ENCODE data around the gene GMPPA. TPM values are rescaled to one million over a fixed set of nuclear protein-coding genes. Genes with fewer than 3 reads are reported as not detected.

The GMPPA gene
- total RNA-seq, 1 donor from 2014 or later, result 23.2 TPM

DNA sequence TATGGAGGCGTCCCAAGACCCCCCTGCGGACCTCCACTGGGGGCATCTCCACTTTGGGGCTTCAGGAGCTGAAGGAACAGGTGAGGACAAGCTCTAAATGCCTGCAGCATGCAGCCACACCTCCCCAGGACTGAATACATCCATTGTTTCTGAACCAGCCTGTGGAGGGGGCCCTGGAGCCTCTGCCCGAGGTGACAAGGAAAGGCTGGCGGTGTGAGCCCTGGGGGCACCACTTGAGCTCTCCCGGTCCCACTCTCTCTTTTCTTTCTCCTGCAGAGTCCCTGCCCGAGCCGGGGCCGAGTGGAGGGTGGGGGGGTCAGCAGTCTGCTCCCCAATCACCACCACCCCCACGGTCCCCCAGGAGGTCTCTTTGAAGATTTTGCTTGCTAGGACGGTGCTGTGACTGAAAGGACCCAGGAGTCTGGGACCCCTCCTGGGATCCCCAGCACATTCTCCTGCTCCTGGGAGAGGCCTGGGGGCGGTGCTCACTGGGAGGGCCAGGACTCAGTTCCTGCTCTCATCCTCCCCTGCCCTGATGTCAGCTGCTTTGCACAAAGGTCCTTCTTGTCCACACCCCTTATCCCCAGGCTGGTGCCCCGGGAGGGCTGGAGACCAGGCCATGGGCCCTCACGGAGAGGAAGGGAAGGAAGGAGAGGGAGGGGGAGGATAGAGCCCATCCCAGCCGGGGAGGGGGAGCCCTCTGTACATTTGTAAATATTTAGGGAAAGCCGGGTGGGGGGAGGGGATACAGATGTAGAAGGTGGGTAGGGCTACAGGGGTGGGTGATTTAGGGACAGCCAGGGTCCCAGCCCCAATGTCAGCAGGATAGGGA lies 39.2 kb downstream of the GMPPA start:
- peaks cover 30% of the 10 kb centered on the region for H3K4me1 Mint-ChIP-seq (ENCODE audit: low read depth, unreplicated experiment)
- H3K27ac Mint-ChIP-seq (ENCODE audit: unreplicated experiment), result no peak overlapping the region
- TF ChIP-seq, protein P1, sequence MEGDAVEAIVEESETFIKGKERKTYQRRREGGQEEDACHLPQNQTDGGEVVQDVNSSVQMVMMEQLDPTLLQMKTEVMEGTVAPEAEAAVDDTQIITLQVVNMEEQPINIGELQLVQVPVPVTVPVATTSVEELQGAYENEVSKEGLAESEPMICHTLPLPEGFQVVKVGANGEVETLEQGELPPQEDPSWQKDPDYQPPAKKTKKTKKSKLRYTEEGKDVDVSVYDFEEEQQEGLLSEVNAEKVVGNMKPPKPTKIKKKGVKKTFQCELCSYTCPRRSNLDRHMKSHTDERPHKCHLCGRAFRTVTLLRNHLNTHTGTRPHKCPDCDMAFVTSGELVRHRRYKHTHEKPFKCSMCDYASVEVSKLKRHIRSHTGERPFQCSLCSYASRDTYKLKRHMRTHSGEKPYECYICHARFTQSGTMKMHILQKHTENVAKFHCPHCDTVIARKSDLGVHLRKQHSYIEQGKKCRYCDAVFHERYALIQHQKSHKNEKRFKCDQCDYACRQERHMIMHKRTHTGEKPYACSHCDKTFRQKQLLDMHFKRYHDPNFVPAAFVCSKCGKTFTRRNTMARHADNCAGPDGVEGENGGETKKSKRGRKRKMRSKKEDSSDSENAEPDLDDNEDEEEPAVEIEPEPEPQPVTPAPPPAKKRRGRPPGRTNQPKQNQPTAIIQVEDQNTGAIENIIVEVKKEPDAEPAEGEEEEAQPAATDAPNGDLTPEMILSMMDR (IDR thresholded peaks at IDR 0.05; ENCODE audit: partially characterized antibody, unreplicated experiment), result no peak
- H3K4me3 Mint-ChIP-seq (ENCODE audit: unreplicated experiment), result no peak overlapping the region
- H3K9me3 Mint-ChIP-seq (ENCODE audit: unreplicated experiment), result peaks cover 14% of the 10 kb centered on the region
- peaks cover 5% of the 10 kb centered on the region for H3K27me3 Mint-ChIP-seq (ENCODE audit: unreplicated experiment)
- H3K36me3 Mint-ChIP-seq (ENCODE audit: unreplicated experiment), result no peaks in the 10 kb centered on the region
- DNase-seq, result peak; percentile 40

DNA sequence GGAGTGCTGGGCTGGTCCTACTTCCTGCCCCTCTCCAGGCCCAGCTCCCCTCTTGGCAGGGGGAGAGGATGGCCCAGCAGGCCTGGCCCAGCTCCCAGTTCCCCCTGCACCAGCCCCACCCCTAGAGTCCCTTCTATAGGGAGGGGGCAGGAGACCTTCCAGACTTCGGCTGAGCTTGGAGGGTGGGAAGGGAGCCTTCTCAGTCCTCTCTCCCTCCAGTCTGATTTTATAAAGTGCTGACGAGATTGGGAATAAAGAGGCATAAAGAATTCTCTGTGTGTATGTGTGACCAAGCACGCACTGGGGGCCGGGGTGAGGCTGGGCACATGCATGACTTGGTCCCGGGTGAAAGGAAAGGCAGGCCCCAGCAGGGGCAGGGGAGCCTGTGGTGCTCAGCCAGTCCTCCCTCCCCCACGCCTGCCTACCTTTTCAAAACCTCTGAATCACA lies 39.8 kb downstream of the GMPPA start:
- Mint-ChIP-seq H3K9me3 (ENCODE audit: unreplicated experiment) (peaks cover 14% of the 10 kb centered on the region), H3K36me3 (ENCODE audit: unreplicated experiment) (no peaks in the 10 kb centered on the region), H3K27ac (ENCODE audit: unreplicated experiment) (peak overlapping the region; percentile 73), H3K4me1 (ENCODE audit: low read depth, unreplicated experiment) (peaks cover 30% of the 10 kb centered on the region), H3K4me3 (ENCODE audit: unreplicated experiment) (no peak overlapping the region), H3K27me3 (ENCODE audit: unreplicated experiment) (peaks cover 4% of the 10 kb centered on the region)
- TF ChIP-seq, protein P1 (IDR thresholded peaks at IDR 0.05; ENCODE audit: partially characterized antibody, unreplicated experiment), result no peak
- DNase-seq, result peak; percentile 10

DNA sequence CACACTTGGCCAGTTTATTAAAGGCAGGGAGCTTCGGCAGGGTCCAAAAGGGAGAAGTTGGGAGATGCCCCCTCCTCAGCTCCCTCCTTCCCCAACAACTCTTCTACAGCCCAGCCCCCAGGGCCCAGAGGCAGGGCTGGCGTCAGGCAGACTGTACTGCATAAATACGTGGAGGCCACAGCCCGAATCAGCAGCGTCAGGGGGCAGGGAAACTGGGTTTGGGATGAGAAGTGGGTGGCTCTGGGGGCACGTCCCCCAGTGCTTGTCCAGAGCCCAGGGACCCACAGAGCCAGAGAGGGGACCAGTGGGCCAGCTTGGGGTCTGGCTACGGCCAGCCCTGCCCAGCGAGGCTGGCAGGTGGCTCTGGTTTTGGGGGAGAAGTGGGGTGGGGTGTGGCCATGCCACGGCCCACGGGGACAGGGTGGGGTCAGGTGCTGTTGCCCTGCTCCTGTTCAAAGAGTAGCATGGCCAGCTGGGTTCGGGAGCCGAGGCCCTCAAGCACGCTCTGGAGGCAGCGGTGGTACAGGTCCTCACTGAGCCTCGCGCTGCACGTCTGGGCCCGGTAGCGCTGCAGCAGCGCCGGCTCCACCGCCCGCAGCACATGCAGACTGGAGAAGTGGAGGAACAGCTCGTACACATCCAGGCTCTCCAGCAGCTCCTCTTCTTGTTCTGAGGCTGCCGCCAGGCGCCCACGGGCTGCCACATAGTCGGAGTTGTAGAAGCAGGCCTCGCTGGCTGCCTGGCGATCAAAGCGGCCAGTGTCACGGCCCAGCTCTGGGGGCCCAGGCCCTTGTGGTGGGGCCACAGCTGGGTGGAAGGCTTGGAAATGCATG lies 40.5 kb downstream of the GMPPA start:
- peak; percentile 15 for DNase-seq
- H3K27me3 Mint-ChIP-seq (ENCODE audit: unreplicated experiment), result peaks cover 4% of the 10 kb centered on the region
- peak overlapping the region; percentile 73 for H3K27ac Mint-ChIP-seq (ENCODE audit: unreplicated experiment)
- H3K4me1 Mint-ChIP-seq (ENCODE audit: low read depth, unreplicated experiment), result peaks cover 30% of the 10 kb centered on the region
- H3K4me3 Mint-ChIP-seq (ENCODE audit: unreplicated experiment), result no peak overlapping the region
- peaks cover 13% of the 10 kb centered on the region for H3K9me3 Mint-ChIP-seq (ENCODE audit: unreplicated experiment)
- no peaks in the 10 kb centered on the region for H3K36me3 Mint-ChIP-seq (ENCODE audit: unreplicated experiment)
- TF ChIP-seq, protein P1 (IDR thresholded peaks at IDR 0.05; ENCODE audit: partially characterized antibody, unreplicated experiment), result no peak

DNA sequence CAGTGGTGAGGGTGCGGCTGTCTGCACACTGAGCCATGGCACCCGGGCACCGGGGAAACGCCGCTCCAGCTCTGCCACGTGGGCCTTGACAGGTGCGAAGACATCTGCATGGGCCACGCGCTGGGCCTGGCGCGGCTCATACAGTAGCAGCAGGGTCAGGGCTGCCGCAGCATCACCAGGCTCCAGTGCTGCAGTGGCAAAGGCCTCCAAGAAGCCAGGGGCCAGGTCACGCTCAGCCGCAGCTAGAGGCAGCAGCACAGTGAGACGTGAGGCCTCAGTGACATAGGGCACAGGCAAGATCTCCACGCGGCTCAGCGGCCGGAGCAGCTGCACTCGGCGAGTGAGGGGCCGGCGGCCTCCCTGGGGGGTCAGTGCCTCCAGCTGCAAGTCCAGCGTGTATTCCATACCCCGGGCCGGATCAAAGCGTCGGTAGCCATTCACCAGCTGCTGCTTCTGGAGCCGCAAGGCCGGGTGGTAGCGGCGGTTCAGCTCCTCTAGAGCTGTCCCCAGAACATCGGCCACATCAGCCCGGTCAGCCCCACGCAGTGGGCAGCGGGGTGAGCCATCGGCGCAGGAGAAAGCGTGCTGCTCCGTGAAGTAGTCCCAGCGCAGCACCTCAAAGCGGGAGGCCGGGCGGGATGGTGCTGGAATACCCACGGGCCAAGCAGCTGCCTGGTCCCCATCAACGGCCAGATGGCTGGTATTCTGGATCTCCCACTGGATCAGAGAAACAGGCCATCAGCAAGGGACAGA lies 41.4 kb downstream of the GMPPA start:
- Mint-ChIP-seq H3K27ac (ENCODE audit: unreplicated experiment) (no peak overlapping the region), H3K27me3 (ENCODE audit: unreplicated experiment) (peaks cover 12% of the 10 kb centered on the region), H3K36me3 (ENCODE audit: unreplicated experiment) (peaks cover 8% of the 10 kb centered on the region), H3K4me1 (ENCODE audit: low read depth, unreplicated experiment) (peaks cover 33% of the 10 kb centered on the region), H3K4me3 (ENCODE audit: unreplicated experiment) (no peak overlapping the region), H3K9me3 (ENCODE audit: unreplicated experiment) (peaks cover 22% of the 10 kb centered on the region)
- no peak for DNase-seq
- TF ChIP-seq, protein P1 (IDR thresholded peaks at IDR 0.05; ENCODE audit: partially characterized antibody, unreplicated experiment), result no peak

Data from glutamatergic neuron (in vitro differentiated cells).